Measurements from ENCODE around the gene STOML1.

DNA sequence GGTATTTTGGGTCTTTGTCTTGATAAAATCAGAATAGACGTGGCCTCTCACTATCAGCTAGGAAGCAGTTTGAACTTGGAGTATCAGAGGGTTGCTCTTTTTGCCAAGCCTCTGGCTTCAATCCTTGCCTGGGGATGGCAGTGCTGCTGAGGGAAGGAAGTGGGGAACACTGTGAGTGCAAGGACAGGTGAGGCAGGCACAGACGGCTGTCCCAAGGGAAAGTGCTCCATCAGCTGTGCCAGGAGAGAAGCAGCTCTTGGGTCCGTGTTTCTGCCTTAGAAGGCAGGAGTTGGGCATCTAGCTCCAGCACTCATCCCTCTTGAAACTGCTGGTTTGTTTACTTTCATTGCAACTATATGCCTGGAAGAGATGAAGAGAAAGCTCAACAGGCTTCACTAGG is 35.6 kb upstream of the STOML1 start:
- TF ChIP-seq ELF1 (IDR thresholded peaks at IDR 0.05; ENCODE audit: borderline replicate concordance, low read depth): no peak
- TF ChIP-seq, protein P1, sequence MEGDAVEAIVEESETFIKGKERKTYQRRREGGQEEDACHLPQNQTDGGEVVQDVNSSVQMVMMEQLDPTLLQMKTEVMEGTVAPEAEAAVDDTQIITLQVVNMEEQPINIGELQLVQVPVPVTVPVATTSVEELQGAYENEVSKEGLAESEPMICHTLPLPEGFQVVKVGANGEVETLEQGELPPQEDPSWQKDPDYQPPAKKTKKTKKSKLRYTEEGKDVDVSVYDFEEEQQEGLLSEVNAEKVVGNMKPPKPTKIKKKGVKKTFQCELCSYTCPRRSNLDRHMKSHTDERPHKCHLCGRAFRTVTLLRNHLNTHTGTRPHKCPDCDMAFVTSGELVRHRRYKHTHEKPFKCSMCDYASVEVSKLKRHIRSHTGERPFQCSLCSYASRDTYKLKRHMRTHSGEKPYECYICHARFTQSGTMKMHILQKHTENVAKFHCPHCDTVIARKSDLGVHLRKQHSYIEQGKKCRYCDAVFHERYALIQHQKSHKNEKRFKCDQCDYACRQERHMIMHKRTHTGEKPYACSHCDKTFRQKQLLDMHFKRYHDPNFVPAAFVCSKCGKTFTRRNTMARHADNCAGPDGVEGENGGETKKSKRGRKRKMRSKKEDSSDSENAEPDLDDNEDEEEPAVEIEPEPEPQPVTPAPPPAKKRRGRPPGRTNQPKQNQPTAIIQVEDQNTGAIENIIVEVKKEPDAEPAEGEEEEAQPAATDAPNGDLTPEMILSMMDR (IDR thresholded peaks at IDR 0.05 in 2 of 3, conservative IDR thresholded peaks at IDR 0.05 in 1 of 3; ENCODE audit: borderline replicate concordance in 1 of 3, insufficient read depth in 1 of 3, low read depth in 2 of 3, low read length in 2 of 3): no peak
- TF ChIP-seq, protein P2, sequence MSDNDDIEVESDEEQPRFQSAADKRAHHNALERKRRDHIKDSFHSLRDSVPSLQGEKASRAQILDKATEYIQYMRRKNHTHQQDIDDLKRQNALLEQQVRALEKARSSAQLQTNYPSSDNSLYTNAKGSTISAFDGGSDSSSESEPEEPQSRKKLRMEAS (IDR thresholded peaks at IDR 0.05): no peak
- TF ChIP-seq POLR2AphosphoS5 (IDR thresholded peaks at IDR 0.05; ENCODE audit: low read depth, low read length): no peak
- no peak for TF ChIP-seq CEBPB (IDR thresholded peaks at IDR 0.05; ENCODE audit: low read depth)
- TF ChIP-seq EZH2 (IDR thresholded peaks at IDR 0.05): no peak
- no peak for TF ChIP-seq RAD21 (IDR thresholded peaks at IDR 0.05; ENCODE audit: low read depth)
- TF ChIP-seq, protein P3, sequence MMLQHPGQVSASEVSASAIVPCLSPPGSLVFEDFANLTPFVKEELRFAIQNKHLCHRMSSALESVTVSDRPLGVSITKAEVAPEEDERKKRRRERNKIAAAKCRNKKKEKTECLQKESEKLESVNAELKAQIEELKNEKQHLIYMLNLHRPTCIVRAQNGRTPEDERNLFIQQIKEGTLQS (IDR thresholded peaks at IDR 0.05): no peak
- no peak for TF ChIP-seq CBX3 (IDR thresholded peaks at IDR 0.05; ENCODE audit: low read depth)
- no peak for TF ChIP-seq EZH2phosphoT487 (IDR thresholded peaks at IDR 0.05; ENCODE audit: borderline replicate concordance)

Data from HCT116 (cell line).